Liver (tissue), 9 donors: ENCODE measurements around the gene NUBP1. TPM values are rescaled to one million over a fixed set of nuclear protein-coding genes. Genes with fewer than 3 reads are reported as not detected.
"Not testable (repeated sequence)": the region's sequence is repeated elsewhere in the genome, so short reads cannot be mapped to it uniquely, and the experiment has no call there.

Experiments used
- DNase-seq: peaks from one replicate; pipeline ENCODE4 v3.0.0-alpha.2; 2017; ENCODE audit warnings: low spot score
- H3K27ac ChIP-seq, 2 donors: one replicate each; pipeline ENCODE4 v1.7.0; 2013; ENCODE audit warnings: inconsistent platforms in 2 of 2, low read length in 2 of 2, control low read depth in 1 of 2, low read depth in 1 of 2, mild to moderate bottlenecking in 1 of 2
- H3K27me3 ChIP-seq, 4 donors: one replicate each; pipeline versions ENCODE4 v1.6.1 to v1.7.0; 2013; ENCODE audit warnings: low read length in 3 of 4, inconsistent platforms in 1 of 4, mild to moderate bottlenecking in 1 of 4, moderate library complexity in 1 of 4; ENCODE audit not compliant: control insufficient read depth in 4 of 4, insufficient read depth in 4 of 4
- H3K36me3 ChIP-seq, 4 donors: one replicate each; pipeline versions ENCODE4 v1.6.1 to v1.7.0; 2013; ENCODE audit warnings: low read length in 3 of 4, mild to moderate bottlenecking in 3 of 4, low read depth in 1 of 4, moderate library complexity in 1 of 4; ENCODE audit not compliant: control insufficient read depth in 4 of 4, insufficient read depth in 3 of 4
- H3K4me1 ChIP-seq, 4 donors: one replicate each; pipeline versions ENCODE4 v1.6.1 to v1.7.0; 2013; ENCODE audit warnings: low read length in 3 of 4, mild to moderate bottlenecking in 3 of 4, moderate library complexity in 1 of 4; ENCODE audit not compliant: control insufficient read depth in 4 of 4, insufficient read depth in 4 of 4
- H3K4me3 ChIP-seq, 3 donors: one replicate each; pipeline versions ENCODE4 v1.6.1 to v1.7.0; 2013; ENCODE audit warnings: low read length in 3 of 3, control low read depth in 1 of 3, low read depth in 1 of 3, mild to moderate bottlenecking in 1 of 3
- H3K9ac ChIP-seq, 2 donors: one replicate each; pipeline ENCODE4 v1.7.0; 2013; ENCODE audit warnings: low read length in 2 of 2, mild to moderate bottlenecking in 2 of 2, moderate library complexity in 2 of 2, control low read depth in 1 of 2, low read depth in 1 of 2
- H3K9me3 ChIP-seq, 4 donors: one replicate each; pipeline versions ENCODE4 v1.6.1 to v1.7.0; 2013; ENCODE audit warnings: low read length in 3 of 4; ENCODE audit not compliant: control insufficient read depth in 4 of 4
- ATF3 ChIP-seq: IDR thresholded peaks from 2 replicates; pipeline ENCODE4 v1.6.1; 2016; ENCODE audit warnings: antibody characterized with exemption
- CTCF ChIP-seq: fragments of 150-350 bp; IDR thresholded peaks from 2 replicates; pipeline ENCODE4 v1.5.1; 2017; ENCODE audit warnings: improper control_type of control experiment, low read depth, low read length; ENCODE audit not compliant: missing input control
- EGR1 ChIP-seq, 2 donors: IDR thresholded peaks; 2 replicates each; pipeline ENCODE4 v1.6.1; 2016 to 2018; ENCODE audit warnings: antibody characterized with exemption in 2 of 2, low read depth in 2 of 2
- FOXA1 ChIP-seq: IDR thresholded peaks from 2 replicates; pipeline ENCODE4 v1.6.1; 2016; ENCODE audit warnings: antibody characterized with exemption
- FOXA2 ChIP-seq: IDR thresholded peaks from 2 replicates; pipeline ENCODE4 v1.6.1; 2016; ENCODE audit warnings: antibody characterized with exemption
- GABPA ChIP-seq, 2 donors: IDR thresholded peaks in 1 of 2; conservative IDR thresholded peaks in 1 of 2; 2 replicates each; pipeline ENCODE4 v1.6.1; 2016; ENCODE audit warnings: antibody characterized with exemption in 2 of 2, mild to moderate bottlenecking in 1 of 2, moderate library complexity in 1 of 2
- HNF4A ChIP-seq, 2 donors: conservative IDR thresholded peaks; 2 replicates each; pipeline ENCODE4 v1.6.1; 2016; ENCODE audit warnings: antibody characterized with exemption in 2 of 2, mild to moderate bottlenecking in 2 of 2
- HNF4G ChIP-seq: IDR thresholded peaks from 2 replicates; pipeline ENCODE4 v1.6.1; 2016; ENCODE audit warnings: antibody characterized with exemption
- JUND ChIP-seq, 2 donors: IDR thresholded peaks; 2 replicates each; pipeline ENCODE4 v1.6.1; 2016; ENCODE audit warnings: antibody characterized with exemption in 2 of 2
- MAX ChIP-seq: IDR thresholded peaks from 2 replicates; pipeline ENCODE4 v1.6.1; 2016; ENCODE audit warnings: antibody characterized with exemption
- NR2F2 ChIP-seq: IDR thresholded peaks from 2 replicates; pipeline ENCODE4 v1.6.1; 2016; ENCODE audit warnings: antibody characterized with exemption
- RAD21 ChIP-seq, 2 donors: IDR thresholded peaks; 2 replicates each; pipeline ENCODE4 v1.6.1; 2016; ENCODE audit warnings: antibody characterized with exemption in 2 of 2, mild to moderate bottlenecking in 2 of 2
- REST ChIP-seq: IDR thresholded peaks from 2 replicates; pipeline ENCODE4 v1.6.1; 2016; ENCODE audit warnings: antibody characterized with exemption, mild to moderate bottlenecking
- RXRA ChIP-seq, 2 donors: IDR thresholded peaks; 2 replicates each; pipeline ENCODE4 v1.6.1; 2017 to 2018; ENCODE audit warnings: antibody characterized with exemption in 2 of 2, mild to moderate bottlenecking in 1 of 2
- SP1 ChIP-seq: IDR thresholded peaks from 2 replicates; pipeline ENCODE4 v1.6.1; 2018; ENCODE audit warnings: antibody characterized with exemption, mild to moderate bottlenecking
- TAF1 ChIP-seq: conservative IDR thresholded peaks from 2 replicates; pipeline ENCODE4 v1.6.1; 2016; ENCODE audit warnings: antibody characterized with exemption, mild to moderate bottlenecking
- YY1 ChIP-seq: IDR thresholded peaks from 2 replicates; pipeline ENCODE4 v1.6.1; 2016; ENCODE audit warnings: antibody characterized with exemption, mild to moderate bottlenecking
- ZBTB33 ChIP-seq: IDR thresholded peaks from 2 replicates; pipeline ENCODE4 v1.6.1; 2016; ENCODE audit warnings: antibody characterized with exemption
- WGBS: extraction: QIAGEN DNeasy Blood & Tissue Kit; methylation state at CpG from one replicate; pipeline ENCODE4 v1.1.7; 2013; 5-methylcytosine and 5-hydroxymethylcytosine counted together
- polyA plus RNA-seq, 2 donors: library from polyadenylated mRNA; stranded (reverse) in 1 of 2; unstranded in 1 of 2; fragments of 200-250 nt in 1 of 2; fragments of >200 nt in 1 of 2; fragmentation: Nextera tagmentation in 1 of 2; extraction: Ambion mirVana in 1 of 2; gene quantifications; one replicate each; pipeline versions ENCODE4 v1.2.1 to v1.2.3, GENCODE V29; 2013 to 2015
- total RNA-seq, 2 donors: library from RNA; depleted of rRNA; stranded (reverse); fragments of >200 nt; gene quantifications; one replicate each; pipeline ENCODE4 v1.2.3, GENCODE V29; 2014
- donor health status: healthy.
- donor health status: healthy.
- donor health status: healthy.
- donor health status: healthy.
- donor health status: healthy.

Gene NUBP1
- total and polyA plus RNA-seq, 4 donors = 16.6 to 22.5 (median 20.3) TPM

GRCh38 chr16:10776280-10776679, 32.6 kb downstream of the NUBP1 start:
- no peak for DNase-seq
- WGBS = 89% methylated on average over 4 of the region's 4 CpGs

GRCh38 chr16:10776923-10777322, 33.3 kb downstream of the NUBP1 start:
- H3K9me3 ChIP-seq, H3K36me3 ChIP-seq, DNase-seq, H3K4me1 ChIP-seq, H3K9ac ChIP-seq, H3K4me3 ChIP-seq, H3K27ac ChIP-seq, H3K27me3 ChIP-seq: not testable (repeated sequence)
- 62% methylated on average over 6 of the region's 6 CpGs for WGBS

More at GRCh38 chr16:10776280-10776679, 32.6 kb downstream of the NUBP1 start:
- Histone ChIP-seq H3K9ac (no peak overlapping the region), H3K27ac (no peak overlapping the region), H3K36me3 (no peaks in the 10 kb centered on the region), H3K27me3 (no peaks in the 10 kb centered on the region), H3K4me1 (no peaks in the 10 kb centered on the region), H3K4me3 (no peak overlapping the region), H3K9me3 (no peaks in the 10 kb centered on the region)
- TF ChIP-seq EGR1 (IDR thresholded peaks at IDR 0.05; ENCODE audit: low read depth in 2 of 2) = no peak
- TF ChIP-seq HNF4G = no peak
- TF ChIP-seq TAF1 = no peak
- no peak for TF ChIP-seq ZBTB33
- no peak for TF ChIP-seq HNF4A (conservative IDR thresholded peaks at IDR 0.05)
- TF ChIP-seq ATF3 = no peak
- no peak for TF ChIP-seq CTCF
- TF ChIP-seq MAX = no peak
- no peak for TF ChIP-seq JUND (IDR thresholded peaks at IDR 0.05)
- no peak for TF ChIP-seq RXRA (IDR thresholded peaks at IDR 0.05)
- no peak for TF ChIP-seq YY1
- TF ChIP-seq GABPA (IDR thresholded peaks at IDR 0.05 in 1 of 2, conservative IDR thresholded peaks at IDR 0.05 in 1 of 2) = no peak
- TF ChIP-seq NR2F2 = no peak
- TF ChIP-seq FOXA2 = no peak
- TF ChIP-seq REST = no peak
- TF ChIP-seq RAD21 (IDR thresholded peaks at IDR 0.05) = no peak
- no peak for TF ChIP-seq FOXA1
- no peak for TF ChIP-seq SP1
